T-helper 2 cell treated with Interferon-gamma antibody and Interleukin-4, amounts not matched to agents 100 ng/mL and 5 ng/mL, for 36 hours (primary cell): ENCODE data around the gene PTX3. TPM values are rescaled to one million over a fixed set of nuclear protein-coding genes. Genes with fewer than 3 reads are reported as not detected.

ENCODE experiments used
- intact Hi-C: fragments of 100-400 bp; cut with micrococcal nuclease; formaldehyde crosslinking; loops from one replicate; pipeline ENCODE4 v1.15.1; 2023
- total RNA-seq: library from RNA; stranded (reverse); gene quantifications from 2 replicates; pipeline ENCODE4 v1.2.3, GENCODE V29; 2022

PTX3 gene
- total RNA-seq, 1 donor from 2014 or later = not detected

DNA sequence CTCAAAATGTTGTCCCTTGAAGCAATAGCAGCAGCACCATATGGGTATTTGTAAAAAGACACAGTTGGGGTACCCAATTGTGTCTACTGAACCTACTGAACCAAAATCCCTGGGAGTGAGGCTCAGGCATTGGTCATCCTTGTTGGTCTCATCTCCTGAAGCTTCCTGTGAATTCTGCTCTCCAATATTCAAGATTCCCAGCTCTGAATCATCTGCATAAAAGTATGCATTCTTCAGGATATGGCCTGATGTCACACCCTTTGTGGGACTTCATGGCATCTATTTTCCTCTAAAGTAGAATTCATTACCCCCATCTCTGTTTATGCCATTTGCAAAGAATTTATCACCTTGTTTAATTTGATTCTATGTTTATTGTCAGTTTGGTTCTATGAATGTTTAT lies 13.3 kb upstream of the PTX3 start:
- intact Hi-C loops = no loop called here

DNA sequence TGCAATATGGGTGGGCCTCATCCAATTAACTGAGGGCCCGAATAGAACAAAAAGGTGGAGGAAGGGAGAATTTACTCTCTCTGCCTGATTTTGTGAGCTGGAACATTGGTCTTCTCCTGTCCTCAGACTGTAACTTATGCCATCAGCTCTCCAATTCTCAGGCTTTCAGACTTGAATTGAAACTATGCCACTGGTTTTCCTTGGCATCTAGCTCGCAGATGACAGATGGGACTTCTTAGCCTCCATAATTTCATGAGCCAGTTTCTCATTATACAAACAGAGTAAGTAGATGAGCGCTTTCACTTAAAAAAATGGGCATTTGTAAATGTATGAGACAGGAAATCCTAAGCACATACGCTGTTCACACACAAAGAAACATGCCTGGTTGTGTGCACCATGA lies 8.7 kb upstream of the PTX3 start:
- intact Hi-C loops = no loop called here

DNA sequence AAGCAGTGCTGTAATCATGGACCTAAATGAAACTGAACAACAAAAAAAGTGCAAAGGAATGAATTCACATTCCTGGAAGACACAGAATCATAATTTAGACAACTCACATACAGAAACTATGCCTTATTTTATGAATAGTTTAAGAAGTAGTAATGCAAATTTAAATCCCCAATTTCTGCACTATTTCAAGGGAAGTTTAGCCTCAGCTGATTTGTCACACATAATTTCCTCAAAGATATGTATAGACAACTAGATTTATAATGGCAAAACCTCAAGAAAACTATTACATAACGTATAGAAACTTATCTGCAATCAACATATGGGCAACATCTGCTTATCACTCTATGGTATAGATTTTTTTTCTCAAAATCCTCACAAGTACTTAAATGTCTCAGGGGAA lies 7.8 kb upstream of the PTX3 start:
- intact Hi-C loops = no loop called here

DNA sequence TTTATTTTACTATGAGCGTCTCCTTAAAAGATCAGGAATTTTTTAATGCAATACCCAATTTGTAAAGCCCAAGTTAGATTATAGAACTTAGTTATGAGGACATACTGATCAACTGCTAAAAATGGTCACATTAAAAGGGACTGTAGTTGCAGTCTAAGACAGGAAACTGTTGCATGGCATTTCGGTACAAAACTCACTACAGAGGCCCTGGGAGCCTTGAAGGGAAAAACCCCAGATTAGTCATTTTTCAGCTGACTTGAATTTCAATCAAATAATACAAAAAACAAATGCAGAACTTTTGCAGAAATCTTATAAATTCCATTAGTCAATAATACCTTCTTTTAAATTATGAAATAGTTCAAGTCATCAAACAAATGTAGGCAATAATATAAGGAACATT lies 6.9 kb upstream of the PTX3 start:
- intact Hi-C loops = no loop called here

DNA sequence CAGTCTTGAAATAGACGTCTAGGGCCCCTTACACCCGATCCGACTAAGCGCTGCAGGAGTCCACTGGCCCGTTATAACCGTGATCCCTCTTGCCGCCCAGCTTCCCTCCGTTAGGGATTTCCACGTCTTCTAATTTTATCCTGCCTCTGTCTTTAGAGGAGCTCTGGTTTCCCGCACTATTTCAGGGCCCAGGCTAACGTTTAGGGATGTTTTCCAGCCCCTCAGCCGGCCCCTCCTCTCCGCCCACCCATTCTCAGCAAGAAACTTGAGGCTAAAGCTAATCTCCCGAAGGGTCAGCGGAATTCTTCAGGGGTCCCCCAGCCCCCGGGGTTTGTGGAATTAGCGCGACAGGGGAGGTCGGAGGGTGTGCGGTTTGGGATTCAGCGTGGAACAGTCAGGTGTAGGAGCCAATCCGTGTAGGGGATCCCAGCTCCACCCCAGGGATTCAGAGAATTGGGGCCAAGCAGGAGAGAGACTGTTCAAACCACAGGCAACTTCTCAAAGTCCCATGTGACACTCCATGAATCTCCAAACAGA lies 1.6 kb downstream of the PTX3 start:
- intact Hi-C loops = no loop called here

DNA sequence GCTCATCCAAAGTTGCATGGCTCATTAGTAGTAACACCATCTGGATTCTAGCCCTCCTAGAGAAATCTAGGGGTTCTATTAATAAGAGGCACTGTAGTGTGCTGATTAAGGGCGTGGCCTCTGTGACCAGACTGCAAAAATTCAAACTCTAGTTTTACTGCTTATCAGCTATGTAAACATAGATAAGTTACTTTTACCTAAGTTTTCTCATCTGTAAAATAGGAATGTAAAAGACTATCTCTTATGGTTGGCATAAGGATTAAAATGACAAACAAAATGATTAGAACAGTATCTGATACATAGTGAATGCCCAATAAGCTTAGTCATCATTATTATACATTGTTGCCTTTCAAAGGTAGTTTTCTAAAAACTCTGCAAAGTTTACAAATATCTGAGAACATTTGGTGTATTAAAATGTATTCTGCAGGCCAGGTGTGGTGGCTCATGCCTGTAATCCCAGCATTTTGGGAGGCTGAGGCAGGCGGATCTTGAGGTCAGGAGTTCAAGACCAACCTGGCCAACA lies 4.5 kb downstream of the PTX3 start:
- intact Hi-C loops = no loop called here

DNA sequence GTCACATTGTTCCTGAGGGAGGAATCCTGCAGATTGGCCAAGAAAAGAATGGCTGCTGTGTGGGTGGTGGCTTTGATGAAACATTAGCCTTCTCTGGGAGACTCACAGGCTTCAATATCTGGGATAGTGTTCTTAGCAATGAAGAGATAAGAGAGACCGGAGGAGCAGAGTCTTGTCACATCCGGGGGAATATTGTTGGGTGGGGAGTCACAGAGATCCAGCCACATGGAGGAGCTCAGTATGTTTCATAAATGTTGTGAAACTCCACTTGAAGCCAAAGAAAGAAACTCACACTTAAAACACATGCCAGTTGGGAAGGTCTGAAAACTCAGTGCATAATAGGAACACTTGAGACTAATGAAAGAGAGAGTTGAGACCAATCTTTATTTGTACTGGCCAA lies 6.1 kb downstream of the PTX3 start:
- intact Hi-C loops = no loop called here

DNA sequence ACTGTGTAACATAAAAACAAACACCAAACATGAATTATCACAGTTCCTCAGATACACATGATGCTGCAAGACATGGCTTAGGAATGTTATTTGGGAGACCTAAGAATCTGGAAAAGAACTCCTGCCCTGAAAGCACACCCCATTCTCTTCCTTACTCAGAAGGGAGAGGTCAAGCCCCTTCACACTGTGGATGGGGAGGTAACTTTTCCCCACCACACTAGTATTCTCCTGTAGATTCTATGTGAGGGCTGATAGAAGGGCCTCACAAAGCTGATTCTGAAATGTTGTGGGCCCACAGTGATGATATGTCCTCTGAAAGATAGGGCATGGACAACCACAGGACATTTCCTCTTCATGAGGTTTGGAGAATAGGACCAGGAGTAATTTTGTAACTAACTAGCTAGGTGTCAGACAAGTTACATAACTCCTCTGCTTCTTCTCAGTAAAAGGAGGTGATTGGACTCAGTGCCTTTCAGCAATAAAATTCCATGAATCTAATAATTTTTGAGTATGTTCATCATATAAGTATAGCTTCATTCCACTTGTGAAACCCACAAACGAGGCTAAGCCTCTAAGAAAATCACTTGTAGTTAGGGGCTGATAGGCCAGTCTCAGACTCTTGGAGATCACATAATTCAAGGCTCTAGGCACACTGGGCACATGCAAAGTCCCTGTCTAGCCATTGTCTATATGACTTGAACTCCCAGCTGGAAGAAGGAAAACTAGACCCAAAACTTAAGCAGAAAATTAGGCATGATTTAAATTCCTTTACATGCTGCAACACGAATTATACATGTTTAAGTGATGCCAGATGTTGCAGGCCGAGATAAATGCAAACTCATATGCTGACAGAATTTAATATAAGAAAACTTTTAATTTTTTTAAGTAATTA lies 7.5 kb downstream of the PTX3 start:
- intact Hi-C loops = no loop called here

DNA sequence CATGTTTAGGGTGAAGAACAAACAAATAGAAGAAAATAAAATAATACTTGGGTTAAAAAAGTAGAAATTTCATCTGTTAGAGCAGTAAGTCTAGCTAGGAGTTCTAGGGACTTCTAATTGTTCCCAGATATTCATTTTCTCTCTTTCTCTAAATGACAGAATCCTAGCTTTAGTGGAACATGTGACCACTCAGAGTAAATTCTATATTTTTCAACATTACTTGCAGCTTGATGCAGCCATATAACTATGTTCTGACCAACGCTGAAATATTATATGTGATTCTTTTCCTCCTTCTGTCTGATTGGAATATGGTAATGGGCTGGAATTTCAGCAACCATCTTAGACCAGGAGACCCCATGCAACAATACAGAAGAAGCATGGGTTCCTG lies 8.1 kb downstream of the PTX3 start:
- intact Hi-C loops = no loop called here

DNA sequence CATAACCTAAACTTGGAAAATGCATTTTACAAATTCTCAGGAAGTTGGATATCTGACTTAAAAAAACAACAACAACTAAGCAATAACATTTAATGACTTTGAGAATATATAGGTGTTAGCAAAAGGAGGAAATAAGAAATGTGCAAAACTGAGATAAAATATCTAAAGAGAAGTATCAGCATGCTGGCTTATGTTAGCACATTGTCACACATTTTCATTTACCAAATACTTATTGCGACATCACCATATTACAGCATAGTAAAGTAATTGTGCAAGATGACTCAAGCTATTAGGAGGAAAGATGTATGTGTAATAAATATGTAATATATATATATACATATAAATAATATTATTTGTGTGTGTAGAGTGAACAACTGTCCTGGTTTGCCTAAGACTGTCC lies 9.2 kb downstream of the PTX3 start:
- intact Hi-C loops = no loop called here

DNA sequence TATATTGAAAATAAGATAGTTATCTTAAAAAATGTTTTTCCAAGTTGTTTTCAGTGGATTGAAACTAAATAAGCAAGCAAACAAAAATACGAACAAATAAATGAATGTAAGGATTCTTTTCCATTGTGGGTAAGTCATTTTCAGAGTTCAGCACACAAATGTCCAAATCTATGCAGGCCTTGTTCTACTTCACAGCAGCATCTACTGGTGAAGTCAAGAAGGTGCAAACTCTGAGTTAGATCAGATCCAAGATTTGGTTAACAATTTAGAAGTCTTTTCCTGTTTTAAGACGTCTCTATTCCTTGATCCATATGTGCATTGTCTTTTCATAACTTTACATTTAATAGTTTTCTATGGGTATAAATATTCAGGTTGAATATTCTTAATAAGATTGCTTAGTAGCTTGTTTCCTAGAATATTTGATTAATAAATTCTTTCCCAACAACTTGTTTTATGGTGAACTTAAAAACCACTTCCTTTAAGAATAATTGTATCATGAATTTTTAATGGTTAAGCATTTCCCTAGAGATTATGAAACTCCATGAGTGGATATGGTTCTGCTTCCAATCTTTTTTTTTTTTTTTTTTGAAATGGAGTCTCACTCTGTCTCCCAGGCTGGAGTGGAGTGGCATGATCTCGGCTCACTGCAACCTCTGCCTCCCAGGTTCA lies 10.5 kb downstream of the PTX3 start:
- intact Hi-C loops = no loop called here

DNA sequence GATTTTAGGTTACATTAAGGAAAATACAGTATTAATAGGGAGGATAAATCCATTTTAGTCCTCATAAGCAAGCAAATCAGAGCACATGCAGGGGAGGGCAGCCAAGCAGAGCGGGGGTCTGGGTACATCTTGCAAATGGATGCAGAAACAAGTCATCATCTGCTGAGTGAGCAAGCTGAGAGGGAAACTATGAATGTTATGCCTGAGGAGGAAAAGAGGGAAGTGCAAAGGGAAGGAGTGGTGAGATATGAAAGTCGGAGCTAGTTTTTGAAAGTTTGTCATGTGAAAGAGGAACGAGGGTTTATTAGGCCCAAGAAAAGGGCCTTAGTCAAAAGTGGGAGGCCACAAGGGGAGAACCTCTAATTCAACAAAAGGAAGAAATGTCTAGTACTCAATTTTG lies 15.4 kb downstream of the PTX3 start:
- intact Hi-C loops = no loop called here

DNA sequence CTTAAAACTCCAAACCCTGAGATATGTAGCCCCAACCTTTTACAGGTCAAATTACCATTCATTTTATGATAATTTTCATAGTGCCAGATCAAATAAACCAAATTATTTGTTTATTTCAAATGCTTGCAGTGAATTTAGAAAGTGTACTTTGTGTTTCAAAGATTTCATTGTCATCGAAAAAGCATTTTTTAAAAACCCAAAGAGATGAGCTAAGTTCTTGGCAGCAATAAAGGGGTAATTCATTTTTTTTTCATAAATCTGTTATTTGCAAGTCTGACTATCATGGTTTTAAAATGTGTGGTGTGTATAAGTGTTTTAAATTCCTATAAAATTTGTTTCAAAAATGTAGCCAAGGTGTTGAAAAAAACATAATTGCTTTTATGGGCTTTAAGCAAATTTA lies 17.2 kb downstream of the PTX3 start:
- intact Hi-C loops = no loop called here

DNA sequence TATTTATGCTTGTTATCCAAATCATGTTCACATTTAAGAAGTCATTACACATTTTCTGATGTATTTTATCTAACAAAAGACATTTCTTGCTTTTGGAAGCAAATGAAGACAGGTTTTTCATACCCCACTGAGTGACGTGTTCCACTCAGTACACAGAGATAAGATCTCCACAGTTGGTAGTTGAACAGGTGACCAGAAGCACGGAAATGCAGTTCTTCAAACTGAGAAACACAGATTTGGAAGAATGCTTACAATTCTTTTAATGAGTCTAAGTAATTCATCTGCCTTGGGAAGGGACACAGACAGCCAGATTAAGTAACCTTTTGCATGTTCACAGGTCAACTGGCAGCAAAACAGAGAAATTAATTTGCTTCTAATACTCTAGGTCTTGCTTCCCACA lies 23.1 kb downstream of the PTX3 start:
- intact Hi-C loops = no loop called here

DNA sequence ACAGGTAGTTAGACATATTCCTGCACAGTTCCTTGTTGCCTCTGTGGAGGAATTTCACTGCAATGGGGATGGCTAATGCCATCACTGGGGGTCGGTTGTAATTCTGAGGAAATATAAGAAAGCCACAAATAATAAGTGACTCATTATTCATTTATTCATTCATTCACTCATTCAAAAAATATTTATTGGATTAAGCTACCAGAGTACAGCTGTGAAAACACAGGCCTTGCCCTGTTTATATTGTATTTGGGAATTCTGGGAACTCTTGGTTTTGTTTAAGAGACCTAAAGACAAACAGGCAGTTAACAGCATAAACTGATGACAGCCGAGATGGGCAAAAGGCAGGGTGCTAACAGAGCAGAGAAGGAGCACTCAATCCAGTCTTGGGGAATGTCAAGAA lies 23.6 kb downstream of the PTX3 start:
- intact Hi-C loops = no loop called here

DNA sequence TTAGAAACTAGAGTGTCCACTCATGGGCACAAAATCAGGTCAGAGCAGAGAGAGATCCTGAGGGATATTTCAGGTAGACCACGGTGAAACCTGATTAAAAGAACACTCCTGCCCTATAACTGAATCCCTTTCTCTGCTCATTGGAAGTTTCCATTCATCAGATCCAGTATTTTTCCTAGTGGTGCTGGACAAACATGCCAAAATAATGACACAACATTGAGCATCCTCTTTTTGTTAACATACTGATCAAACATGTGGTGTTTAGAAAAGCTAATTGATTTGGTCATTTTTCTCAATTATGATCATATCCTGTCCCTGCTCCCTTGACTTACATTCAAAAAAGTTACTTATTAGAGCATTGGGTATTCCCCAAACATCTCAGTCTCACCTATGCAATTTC lies 27.2 kb downstream of the PTX3 start:
- intact Hi-C loops = no loop called here

DNA sequence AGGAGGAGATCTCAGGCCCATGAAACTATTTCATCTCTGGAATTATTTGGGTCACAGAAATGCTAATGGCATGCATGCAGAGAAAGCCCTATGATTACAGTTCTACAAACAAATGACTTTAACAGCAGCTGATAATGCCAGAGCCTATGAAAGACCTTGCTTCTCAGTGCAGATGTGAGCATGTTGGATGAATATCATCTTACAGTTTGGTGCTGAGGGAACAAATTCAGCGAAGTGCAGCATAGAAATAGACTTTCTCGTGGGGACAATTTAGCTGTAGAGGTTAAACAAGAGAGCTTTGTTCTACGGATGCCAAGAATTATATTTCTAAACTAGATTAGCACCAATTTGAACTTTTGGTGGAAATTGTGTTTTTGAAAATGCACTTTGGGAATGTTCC lies 27.7 kb downstream of the PTX3 start:
- intact Hi-C loops = no loop called here

DNA sequence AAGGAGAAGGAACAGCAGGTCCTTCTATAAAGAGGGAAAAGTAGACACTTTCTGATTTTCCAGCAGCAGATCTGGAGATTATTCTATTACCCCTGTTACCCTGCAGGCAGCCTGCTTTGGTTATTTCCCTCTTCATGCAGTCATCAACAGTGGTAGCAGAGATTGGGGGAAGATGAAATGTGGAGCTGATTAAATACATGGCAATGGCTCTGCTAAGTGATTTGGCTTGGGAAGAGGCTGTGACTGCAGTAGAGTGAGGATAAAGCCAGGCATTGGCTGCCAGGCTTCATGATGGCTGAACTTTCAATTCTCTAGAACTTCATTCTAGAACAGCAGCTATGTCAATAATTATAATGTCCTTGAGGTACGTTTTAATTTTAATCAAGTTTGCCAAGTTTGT lies 29.1 kb downstream of the PTX3 start:
- intact Hi-C loops = no loop called here

DNA sequence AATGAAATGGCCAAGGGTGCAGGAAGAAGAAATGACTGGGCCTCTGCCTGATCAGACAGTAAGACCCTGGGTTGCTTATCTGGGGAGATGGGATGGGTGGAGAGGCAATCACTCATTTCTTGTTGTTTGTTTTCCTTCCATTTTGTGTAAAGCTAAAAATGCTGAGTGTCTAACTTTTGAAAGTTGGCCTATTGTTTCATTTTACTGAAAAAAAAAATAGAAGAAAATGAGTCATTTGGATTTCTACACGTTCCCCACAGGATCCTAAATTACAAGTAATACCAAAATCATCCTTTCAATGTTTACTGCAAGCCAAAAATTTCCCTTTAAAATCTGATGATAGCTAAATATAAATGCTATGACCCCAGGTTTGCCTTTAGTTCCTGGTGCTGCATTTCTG lies 30.6 kb downstream of the PTX3 start:
- intact Hi-C loops = no loop called here

DNA sequence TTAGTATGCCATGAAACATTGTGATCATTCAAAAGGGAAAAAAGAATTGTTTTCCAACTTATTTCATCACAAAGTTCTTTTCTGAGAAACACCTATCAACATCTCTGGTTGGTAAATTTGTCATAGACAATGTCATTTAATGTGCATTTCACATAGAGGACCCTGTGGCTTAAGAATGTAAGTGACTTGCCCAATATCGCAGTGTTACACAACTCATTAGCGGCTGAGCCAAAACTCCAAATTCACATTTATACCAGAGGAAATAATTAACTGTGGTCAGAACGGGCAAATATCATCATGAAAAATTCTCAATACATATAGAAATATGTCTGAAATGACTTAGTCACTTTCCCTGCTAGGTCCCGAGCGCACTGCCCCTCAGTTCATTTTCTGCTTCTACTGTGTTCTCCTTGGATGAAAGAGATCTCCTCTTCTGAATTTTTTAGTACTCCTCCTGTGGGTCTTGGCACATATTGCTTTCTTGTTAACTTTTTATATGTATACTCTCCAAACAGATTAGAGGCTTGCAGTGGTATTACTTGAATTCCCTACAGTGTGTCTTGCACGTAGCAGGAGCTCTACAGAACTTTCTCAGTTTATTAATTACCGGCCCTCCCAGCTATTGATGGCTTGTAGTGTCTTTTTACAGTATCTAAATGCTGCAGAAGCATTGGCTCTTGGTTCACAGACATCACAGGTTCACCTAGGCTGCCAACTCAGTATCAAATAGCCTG lies 33.1 kb downstream of the PTX3 start:
- intact Hi-C loops = no loop called here

DNA sequence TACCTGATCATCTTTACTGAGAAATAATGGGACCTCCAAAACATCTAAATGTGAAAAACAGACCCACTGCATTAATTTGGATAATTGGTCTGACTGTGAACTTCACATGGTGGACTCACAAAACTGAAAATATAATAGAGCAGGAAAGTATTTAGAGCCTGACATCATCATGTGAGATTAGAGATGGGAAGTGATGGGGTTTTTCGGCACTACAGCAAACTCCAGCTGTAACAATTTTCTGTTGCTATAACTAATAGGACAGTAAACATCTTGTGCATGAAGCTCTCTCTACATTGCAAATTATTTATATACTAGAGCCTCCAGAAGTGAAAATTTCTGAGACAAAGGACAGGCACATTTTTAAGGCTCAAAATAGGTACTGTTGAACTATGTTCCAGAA lies 34.4 kb downstream of the PTX3 start:
- intact Hi-C loops = no loop called here

DNA sequence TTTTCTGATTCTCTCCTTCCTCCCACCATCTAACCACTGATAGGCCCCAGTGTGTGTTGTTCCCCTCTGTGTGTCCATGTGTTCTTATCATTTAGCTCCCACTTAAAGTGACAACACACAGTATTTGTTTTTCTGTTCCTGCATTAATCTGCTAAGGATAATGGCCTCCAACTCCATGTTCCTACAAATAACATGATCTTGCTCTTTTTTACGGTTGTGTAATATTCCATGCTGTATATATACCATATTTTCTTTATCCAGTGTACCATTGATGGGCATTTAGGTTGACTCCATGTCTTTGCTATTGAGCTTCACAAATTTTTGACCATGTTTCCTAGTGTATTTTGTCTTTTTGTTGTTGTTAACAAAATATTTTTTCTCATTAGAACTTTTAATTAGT lies 36.0 kb downstream of the PTX3 start:
- intact Hi-C loops = no loop called here
